Type B pancreatic cell (in vitro differentiated cells): ENCODE results near the gene RBBP6. TPM values are rescaled to one million over a fixed set of nuclear protein-coding genes. Genes with fewer than 3 reads are reported as not detected.

Source experiments
- DNase-seq: peaks from one replicate; pipeline ENCODE4 v3.0.0; 2021; ENCODE audit warnings: mixed read lengths; ENCODE audit not compliant: unreplicated experiment; ENCODE audit errors: extremely low spot score
- H3K27ac Mint-ChIP-seq: 2 replicates; pipeline ENCODE4 v1.8.0; 2021; ENCODE audit warnings: mild to moderate bottlenecking, mixed read lengths
- H3K27me3 Mint-ChIP-seq: 2 replicates; pipeline ENCODE4 v1.8.0; 2021; ENCODE audit warnings: mixed read lengths
- H3K36me3 Mint-ChIP-seq: 2 replicates; pipeline ENCODE4 v1.8.0; 2021; ENCODE audit warnings: mixed read lengths
- H3K4me1 Mint-ChIP-seq: one replicate; pipeline ENCODE4 v1.8.0; 2021; ENCODE audit warnings: mixed read lengths; ENCODE audit not compliant: unreplicated experiment
- H3K4me3 Mint-ChIP-seq: 2 replicates; pipeline ENCODE4 v1.8.0; 2021; ENCODE audit warnings: mild to moderate bottlenecking, mixed read lengths
- H3K9me3 Mint-ChIP-seq: 2 replicates; pipeline ENCODE4 v1.8.0; 2021; ENCODE audit warnings: mixed read lengths
- CTCF ChIP-seq: fragments of 200-600 bp; sonication (generic); conservative IDR thresholded peaks from 2 replicates; pipeline ENCODE4 v1.5.0; 2021; ENCODE audit warnings: antibody characterized with exemption, mild to moderate bottlenecking
- total RNA-seq: library from RNA; stranded (reverse); gene quantifications from 2 replicates; pipeline ENCODE4 v1.2.1, GENCODE V29; 2021; ENCODE audit warnings: low replicate concordance

Gene RBBP6
- total RNA-seq, 1 donor from 2014 or later, result 70.7 TPM

- DNase-seq, result no peak
- Mint-ChIP-seq H3K4me1 (no peaks in the 10 kb centered on the region), H3K27ac (no peak overlapping the region)
These were observed 41.3 kb downstream of the RBBP6 start for GRCh38 chr16:24580665-24581064.

GRCh38 chr16:24583494-24583893 lies 44.1 kb downstream of the RBBP6 start:
- DNase-seq, result no peak
- no peak for TF ChIP-seq CTCF
- H3K27me3 Mint-ChIP-seq, result no peaks in the 10 kb centered on the region
- no peaks in the 10 kb centered on the region for H3K4me1 Mint-ChIP-seq
- no peak overlapping the region for H3K4me3 Mint-ChIP-seq
- H3K9me3 Mint-ChIP-seq, result no peaks in the 10 kb centered on the region
- no peaks in the 10 kb centered on the region for H3K36me3 Mint-ChIP-seq
- H3K27ac Mint-ChIP-seq, result no peak overlapping the region

More at GRCh38 chr16:24580665-24581064, 41.3 kb downstream of the RBBP6 start:
- TF ChIP-seq CTCF, result no peak
- Mint-ChIP-seq H3K36me3 (no peaks in the 10 kb centered on the region), H3K27me3 (no peaks in the 10 kb centered on the region), H3K4me3 (no peak overlapping the region), H3K9me3 (no peaks in the 10 kb centered on the region)

GRCh38 chr16:24589997-24590396 lies 50.6 kb downstream of the RBBP6 start:
- no peaks in the 10 kb centered on the region for H3K36me3 Mint-ChIP-seq
- TF ChIP-seq CTCF, result no peak
- H3K4me1 Mint-ChIP-seq, result no peaks in the 10 kb centered on the region
- H3K9me3 Mint-ChIP-seq, result no peaks in the 10 kb centered on the region
- no peak overlapping the region for H3K27ac Mint-ChIP-seq
- no peaks in the 10 kb centered on the region for H3K27me3 Mint-ChIP-seq
- H3K4me3 Mint-ChIP-seq, result no peak overlapping the region
- no peak for DNase-seq

- TF ChIP-seq CTCF, result no peak
- Mint-ChIP-seq H3K4me1 (no peaks in the 10 kb centered on the region), H3K4me3 (no peak overlapping the region), H3K27me3 (peaks cover 4% of the 10 kb centered on the region), H3K9me3 (no peaks in the 10 kb centered on the region), H3K36me3 (no peaks in the 10 kb centered on the region), H3K27ac (no peak overlapping the region)
- DNase-seq, result no peak
These were observed 59.5 kb downstream of the RBBP6 start for GRCh38 chr16:24598777-24599437.

GRCh38 chr16:24609417-24609739 lies 70.0 kb downstream of the RBBP6 start:
- Mint-ChIP-seq H3K27me3 (peaks cover 46% of the 10 kb centered on the region), H3K9me3 (no peaks in the 10 kb centered on the region), H3K4me1 (peaks cover 14% of the 10 kb centered on the region), H3K36me3 (no peaks in the 10 kb centered on the region), H3K4me3 (peak overlapping the region; percentile 85), H3K27ac (no peak overlapping the region)
- no peak for DNase-seq
- TF ChIP-seq CTCF, result no peak
